Smooth muscle cell of bladder (primary cell): ENCODE data around the gene CER1. TPM values are rescaled to one million over a fixed set of nuclear protein-coding genes. Genes with fewer than 3 reads are reported as not detected.

Experiments used
- total RNA-seq: library from RNA; depleted of rRNA; stranded (reverse); fragments of >200 nt; gene quantifications from 2 replicates; pipeline ENCODE4 v1.2.3, GENCODE V29; 2014

Gene CER1
- not detected in 2 replicates for total RNA-seq

GRCh38 chr9:14722391-14723035 is at the start of gene CER1:
TSS of gene CER1 (minus strand) at chr9:14722733. CDS start at chr9:14722672, 61 bp downstream.

GRCh38 chr9:14693251-14693861 is 29.2 kb downstream of the CER1 start, which contains the start of gene ZDHHC21:
TSS of gene ZDHHC21 (minus strand) at chr9:14693432. CDS start at chr9:14674340, 19,092 bp downstream.

Other genes starting within 250 kb of the CER1 start
- gene ZDHHC21, start 29.3 kb downstream of the CER1 start, total RNA-seq: 6.0 and 6.3 TPM in 2 replicates
- gene FREM1, start 187.7 kb upstream of the CER1 start, total RNA-seq: under 0.01 and 0.09 TPM in 2 replicates